ENCODE data around the gene TMBIM1. TPM values are rescaled to one million over a fixed set of nuclear protein-coding genes. Genes with fewer than 3 reads are reported as not detected.

Gene TMBIM1
- total RNA-seq, 1 donor from 2014 or later, result 656 TPM

Other genes starting within 250 kb of the TMBIM1 start
- not detected in 2 replicates for gene RUFY4, start 223.2 kb downstream of the TMBIM1 start, total RNA-seq
- gene CXCR2, start 166.5 kb downstream of the TMBIM1 start, total RNA-seq, result 0.13 TPM in 1 of 2 replicates, not detected in the other
- gene CXCR1, start 125.5 kb downstream of the TMBIM1 start, total RNA-seq, result not detected in 2 replicates
- 504 and 577 TPM in 2 replicates for gene ARPC2, start 75.3 kb downstream of the TMBIM1 start, total RNA-seq
- under 0.01 TPM in 1 of 2 replicates, not detected in the other for gene GPBAR1, start 31.5 kb downstream of the TMBIM1 start, total RNA-seq
- 205 and 229 TPM in 2 replicates for gene AAMP, start 22.4 kb downstream of the TMBIM1 start, total RNA-seq
- gene PNKD, start 22.0 kb downstream of the TMBIM1 start, total RNA-seq, result 10.3 and 16.8 TPM in 2 replicates
- gene CATIP, start 64.4 kb upstream of the TMBIM1 start, total RNA-seq, result not detected in 2 replicates
- gene SLC11A1, start 89.8 kb upstream of the TMBIM1 start, total RNA-seq, result 0.26 and 0.51 TPM in 2 replicates
- 26.5 and 32.1 TPM in 2 replicates for gene CTDSP1, start 107.4 kb upstream of the TMBIM1 start, total RNA-seq
- gene VIL1, start 126.6 kb upstream of the TMBIM1 start, total RNA-seq, result not detected in 2 replicates